Activated CD4-positive, alpha-beta T cell treated with anti-CD3 and anti-CD28 coated beads, Interleukin-2, amount 10 ng/mL, durations not matched to agents 24 days and 14 days (primary cell): ENCODE results near the gene COL7A1. TPM values are rescaled to one million over a fixed set of nuclear protein-coding genes. Genes with fewer than 3 reads are reported as not detected.
"Not testable (repeated sequence)": the region's sequence is repeated elsewhere in the genome, so short reads cannot be mapped to it uniquely, and the experiment has no call there.

ENCODE experiments used
- DNase-seq: peaks from one replicate; pipeline ENCODE4 v3.0.0; 2022
- H3K27ac Mint-ChIP-seq: one replicate; pipeline ENCODE4 v1.8.0; 2022; ENCODE audit warnings: mild to moderate bottlenecking, mixed read lengths
- H3K27me3 Mint-ChIP-seq: one replicate; pipeline ENCODE4 v1.8.0; 2022; ENCODE audit warnings: mixed read lengths
- H3K36me3 Mint-ChIP-seq: one replicate; pipeline ENCODE4 v1.8.0; 2022; ENCODE audit warnings: low read depth, mild to moderate bottlenecking, mixed read lengths
- H3K4me1 Mint-ChIP-seq: one replicate; pipeline ENCODE4 v1.8.0; 2021; ENCODE audit warnings: mixed read lengths
- H3K4me3 Mint-ChIP-seq: one replicate; pipeline ENCODE4 v1.8.0; 2022; ENCODE audit warnings: mild to moderate bottlenecking, moderate library complexity, mixed read lengths
- H3K9me3 Mint-ChIP-seq: one replicate; pipeline ENCODE4 v1.8.0; 2021; ENCODE audit warnings: mixed read lengths
- intact Hi-C: fragments of 100-400 bp; cut with micrococcal nuclease; formaldehyde crosslinking; loops from one replicate; pipeline ENCODE4 v1.15.1; 2023
- total RNA-seq: library from RNA; stranded (reverse); gene quantifications from 2 replicates; pipeline ENCODE4 v1.2.3, GENCODE V29; 2022

COL7A1 gene
- total RNA-seq, 1 donor from 2014 or later, result 0.56 TPM

DNA sequence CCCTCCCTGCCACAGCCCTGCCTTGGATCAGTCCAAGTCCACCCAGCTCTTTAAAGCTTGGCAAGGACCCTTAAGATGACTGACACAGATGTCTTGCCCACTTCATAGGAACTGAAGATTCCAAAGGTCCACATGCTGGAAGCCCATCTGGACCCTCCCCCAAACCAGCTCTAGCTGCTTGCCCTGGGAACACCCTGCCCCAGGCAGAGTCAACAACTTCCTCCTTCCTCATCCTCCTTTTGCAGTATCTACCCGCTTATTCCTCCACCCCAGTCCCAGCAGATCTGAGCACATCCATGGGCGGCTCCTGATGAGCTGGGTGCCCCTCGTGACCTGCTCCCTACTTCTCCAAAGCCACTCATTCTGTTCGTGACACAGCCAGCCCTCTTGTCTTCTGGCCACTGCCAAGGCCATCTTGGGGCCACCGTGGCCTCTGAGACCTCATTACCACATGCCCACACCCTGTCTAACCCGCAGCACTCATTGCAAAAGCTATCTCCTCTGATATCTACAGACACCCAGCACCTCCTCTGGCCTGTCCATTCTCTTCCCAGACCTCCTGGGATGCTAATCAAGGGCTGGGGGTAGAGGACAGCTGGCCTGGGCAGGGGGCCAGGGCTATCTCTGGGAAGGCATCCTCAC is 36.5 kb downstream of the COL7A1 start:
- Mint-ChIP-seq H3K4me3 (peak overlapping the region; percentile 36), H3K9me3 (no peaks in the 10 kb centered on the region), H3K4me1 (peaks cover 45% of the 10 kb centered on the region), H3K27me3 (no peaks in the 10 kb centered on the region), H3K36me3 (peaks cover 11% of the 10 kb centered on the region), H3K27ac (peak overlapping the region; percentile 61)
- no peak for DNase-seq
- intact Hi-C loops, result loop anchor here (1.0 to 5.0 kb wide), 3 partner anchors 51 to 318 kb away; partner anchors contain the start of genes SLC26A6 and ZNF589

DNA sequence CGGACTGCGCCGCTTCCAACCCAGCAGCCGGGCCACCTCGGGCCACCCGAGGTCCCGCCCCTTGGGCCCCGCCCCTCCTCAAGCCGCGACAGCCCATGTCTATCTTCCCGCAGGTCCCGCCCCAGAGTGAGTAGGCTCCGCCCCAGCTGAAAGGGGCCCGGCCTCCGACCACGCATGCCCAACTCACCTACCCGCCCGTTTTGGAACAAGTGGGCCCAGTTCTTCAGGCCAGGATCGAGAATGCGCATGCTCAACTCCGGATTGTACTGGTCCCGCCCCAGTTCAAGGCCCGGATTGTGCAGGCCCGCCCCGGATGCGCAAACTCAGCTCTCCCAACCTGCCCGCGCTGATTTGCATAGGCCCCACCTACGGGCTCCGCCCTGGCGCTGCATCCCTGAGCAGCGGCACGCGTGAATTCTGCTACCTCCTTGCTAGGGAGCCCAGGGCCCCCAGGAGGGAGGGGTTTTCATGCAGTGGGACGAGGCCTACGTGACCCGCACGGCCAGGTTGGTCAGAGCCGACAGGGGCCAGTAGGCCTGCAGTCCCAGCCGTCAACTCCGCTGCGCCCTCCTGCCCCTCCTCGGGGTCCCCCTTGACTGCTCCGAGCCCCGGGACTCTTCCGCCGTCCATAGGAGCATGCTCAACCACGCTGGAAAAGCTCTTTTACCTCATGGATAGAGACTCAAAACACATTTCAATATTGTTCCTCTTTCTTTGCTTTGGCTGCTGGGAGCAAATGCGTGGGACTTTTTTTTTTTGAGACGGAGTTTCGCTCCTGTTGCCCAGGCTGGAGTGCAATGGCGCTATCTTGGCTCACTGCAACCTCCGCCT is 38.1 kb downstream of the COL7A1 start, which contains the start of gene PFKFB4:
Gene PFKFB4 (minus strand): TSS at position 8 of the 831 bp plus-strand sequence. CDS start 26 bp downstream, outside the sequence.
- intact Hi-C loops, result loop anchor here (1.0 to 5.0 kb wide), 8 partner anchors 50 to 369 kb away; partner anchors contain the start of genes CCDC51, CDC25A, NME6 and TMA7
- DNase-seq, result peak; percentile 100
- no peaks in the 10 kb centered on the region for H3K9me3 Mint-ChIP-seq
- H3K36me3 Mint-ChIP-seq, result peaks cover 18% of the 10 kb centered on the region
- peaks cover 48% of the 10 kb centered on the region for H3K4me1 Mint-ChIP-seq
- H3K27ac Mint-ChIP-seq, result peak within 1 kb of the TSS; percentile 97
- peak within 1 kb of the TSS; percentile 93 for H3K4me3 Mint-ChIP-seq
- no peaks in the 10 kb centered on the region for H3K27me3 Mint-ChIP-seq

DNA sequence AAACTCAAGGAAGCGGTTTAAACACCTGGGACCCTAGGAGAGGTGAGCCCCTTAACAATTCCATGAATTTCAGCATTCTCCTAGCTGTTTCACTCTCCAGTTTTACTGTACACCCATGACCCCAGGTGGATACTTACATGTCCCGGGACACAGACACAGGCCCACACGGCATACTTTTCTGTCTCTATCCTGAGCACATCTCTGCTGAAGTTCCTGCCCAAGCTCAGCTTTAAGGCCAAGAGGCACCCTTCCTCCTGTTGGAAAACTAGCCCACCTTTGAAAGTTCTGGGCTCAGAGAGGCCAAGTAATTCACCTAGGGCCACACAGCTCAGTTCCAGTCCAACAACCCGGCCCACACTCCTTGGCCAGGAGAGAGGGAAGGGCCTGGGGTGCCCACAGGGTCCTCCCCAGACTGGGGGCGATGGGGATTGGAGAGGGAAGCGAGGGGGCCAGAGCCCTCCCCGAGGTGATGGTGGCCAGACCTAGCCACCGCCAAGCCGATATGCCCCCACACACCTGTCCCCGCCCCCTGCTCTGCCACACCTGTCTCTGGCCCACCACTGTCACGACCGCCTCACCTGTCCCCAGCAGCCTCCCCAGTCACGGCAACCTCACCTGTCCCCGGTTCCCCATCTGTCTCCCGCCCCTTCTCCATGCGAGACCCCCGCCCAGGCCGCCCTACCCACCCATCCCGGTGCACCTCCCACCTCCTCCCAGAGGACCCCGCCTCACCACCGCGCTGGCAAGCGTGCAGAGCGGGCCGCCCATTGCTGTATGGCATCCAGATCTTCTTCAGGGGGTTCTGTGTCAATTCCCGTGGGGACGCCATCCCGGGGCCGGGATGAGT is 39.0 kb downstream of the COL7A1 start:
- peak; percentile 70 for DNase-seq
- peak overlapping the region; percentile 93 for H3K4me3 Mint-ChIP-seq
- H3K4me1 Mint-ChIP-seq, result peaks cover 46% of the 10 kb centered on the region
- intact Hi-C loops, result loop anchor here (2.0 to 5.0 kb wide), 4 partner anchors 49 to 287 kb away; partner anchors contain the start of genes CCDC51 and TMA7
- peak overlapping the region; percentile 97 for H3K27ac Mint-ChIP-seq
- H3K27me3 Mint-ChIP-seq, result no peaks in the 10 kb centered on the region
- H3K9me3 Mint-ChIP-seq, result no peaks in the 10 kb centered on the region
- H3K36me3 Mint-ChIP-seq, result peaks cover 18% of the 10 kb centered on the region

DNA sequence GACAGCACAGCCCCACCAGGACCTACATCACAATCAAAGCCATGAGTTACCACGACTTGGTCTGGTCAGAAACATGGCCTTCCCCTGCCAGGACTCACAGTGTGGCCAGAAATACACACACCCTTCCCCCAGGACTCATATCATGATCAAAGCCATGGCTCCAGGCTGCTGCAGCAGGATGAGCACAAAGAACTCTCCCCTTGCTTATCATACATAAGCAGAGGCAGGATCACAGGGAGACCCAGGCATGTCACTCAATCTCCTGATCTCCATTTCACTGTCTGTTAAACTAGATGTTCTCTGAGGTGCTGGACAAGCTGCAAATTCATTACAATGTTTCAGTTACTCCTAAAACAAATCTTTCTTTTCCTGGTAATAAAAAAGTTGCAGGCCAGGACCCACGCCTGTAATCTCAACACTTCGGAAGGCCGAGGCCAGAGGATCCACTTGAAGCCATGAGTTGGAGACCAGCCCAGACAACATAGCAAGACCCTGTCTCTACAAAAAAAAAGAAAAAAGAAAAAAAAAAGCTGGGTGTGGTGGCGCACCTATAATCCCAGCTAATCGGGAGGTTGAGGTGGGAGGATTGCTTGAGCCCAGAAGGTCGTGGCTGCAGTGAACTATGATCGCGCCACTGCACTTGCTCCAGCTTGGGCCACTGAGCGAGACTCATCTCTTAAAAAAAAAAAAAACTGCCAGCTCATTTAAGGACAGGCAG is 39.7 kb downstream of the COL7A1 start:
- peaks cover 24% of the 10 kb centered on the region for H3K36me3 Mint-ChIP-seq
- H3K27ac Mint-ChIP-seq, result peak overlapping the region; percentile 63
- no peaks in the 10 kb centered on the region for H3K9me3 Mint-ChIP-seq
- intact Hi-C loops, result loop anchor here (5.0 kb wide), 1 partner anchor 48 kb away; no protein-coding TSS in a partner anchor
- peak overlapping the region; percentile 93 for H3K4me3 Mint-ChIP-seq
- no peaks in the 10 kb centered on the region for H3K27me3 Mint-ChIP-seq
- DNase-seq, result no peak
- H3K4me1 Mint-ChIP-seq, result peaks cover 51% of the 10 kb centered on the region

DNA sequence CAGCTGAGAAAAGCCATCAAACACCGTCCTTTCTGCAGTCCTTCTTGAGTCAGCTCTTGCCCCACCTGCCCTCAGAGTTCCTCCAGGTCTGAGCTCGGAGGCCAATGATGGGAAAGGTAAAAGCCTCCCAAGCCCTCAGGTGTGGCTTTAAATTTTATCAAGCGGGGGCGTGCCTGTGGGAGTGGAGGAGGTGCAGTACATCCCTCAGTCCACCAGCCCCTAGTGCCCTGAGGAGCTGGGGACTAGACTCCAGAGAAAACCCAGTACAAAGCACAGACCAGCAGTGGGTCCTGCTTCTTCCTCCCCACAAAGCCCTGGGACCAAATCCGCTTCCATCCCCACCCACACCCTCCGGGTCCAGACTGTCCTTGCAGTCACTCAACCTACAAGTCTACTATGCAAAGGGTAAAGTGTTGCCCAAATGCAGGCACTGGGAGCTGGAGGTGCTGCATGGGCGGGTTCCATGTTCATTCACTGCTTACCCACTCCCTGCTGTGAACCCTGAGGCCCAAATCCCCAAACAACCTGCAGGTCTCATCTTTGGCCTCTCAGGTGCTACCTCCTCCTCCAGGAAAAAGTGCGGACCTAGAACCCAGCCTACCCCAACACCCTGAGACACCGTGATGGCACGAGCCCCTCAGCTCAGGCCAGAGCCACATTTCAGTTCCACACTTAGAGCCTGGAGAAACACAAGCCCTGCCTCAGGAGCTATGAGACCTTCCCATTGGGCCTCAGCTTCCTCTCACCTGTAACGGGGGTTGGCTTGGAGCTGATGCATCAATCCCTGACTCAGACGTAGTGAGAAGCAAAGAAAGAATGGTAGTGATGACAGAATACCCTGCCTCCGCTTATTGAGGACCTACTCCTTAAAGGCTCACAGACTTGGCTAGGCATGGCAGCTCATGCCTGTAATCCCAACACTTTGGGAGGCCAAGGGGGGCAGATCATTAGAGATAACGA is 41.0 kb downstream of the COL7A1 start:
- intact Hi-C loops, result no loop called here
- no peak for DNase-seq
- Mint-ChIP-seq H3K9me3 (no peaks in the 10 kb centered on the region), H3K27me3 (no peaks in the 10 kb centered on the region), H3K4me3 (peak overlapping the region; percentile 93), H3K36me3 (peaks cover 28% of the 10 kb centered on the region), H3K4me1 (peaks cover 48% of the 10 kb centered on the region), H3K27ac (no peak overlapping the region)

DNA sequence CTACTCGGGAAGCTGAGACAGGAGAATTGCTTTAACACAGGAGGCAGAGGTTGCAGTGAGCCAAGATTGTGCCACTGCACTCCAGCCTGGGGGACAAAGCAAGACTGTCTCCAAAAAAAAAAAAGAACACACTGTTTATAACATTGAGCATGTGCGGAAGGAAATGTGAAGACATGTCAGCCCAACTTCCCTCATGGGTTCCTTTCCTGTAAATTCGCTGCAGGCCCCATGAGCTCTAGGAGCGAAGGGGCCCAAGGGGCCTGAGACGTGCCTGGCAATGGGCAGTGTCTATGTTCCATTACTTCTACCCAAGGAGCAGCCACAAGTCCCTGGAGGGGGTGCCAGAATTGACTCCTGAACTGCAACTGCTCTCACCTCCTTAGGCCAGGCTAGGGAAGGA is 41.8 kb downstream of the COL7A1 start:
- H3K27me3 Mint-ChIP-seq, result no peaks in the 10 kb centered on the region
- H3K9me3 Mint-ChIP-seq, result no peaks in the 10 kb centered on the region
- peak overlapping the region; percentile 15 for H3K4me3 Mint-ChIP-seq
- no peak for DNase-seq
- H3K4me1 Mint-ChIP-seq, result peaks cover 45% of the 10 kb centered on the region
- intact Hi-C loops, result no loop called here
- H3K27ac Mint-ChIP-seq, result no peak overlapping the region
- H3K36me3 Mint-ChIP-seq, result peaks cover 32% of the 10 kb centered on the region

DNA sequence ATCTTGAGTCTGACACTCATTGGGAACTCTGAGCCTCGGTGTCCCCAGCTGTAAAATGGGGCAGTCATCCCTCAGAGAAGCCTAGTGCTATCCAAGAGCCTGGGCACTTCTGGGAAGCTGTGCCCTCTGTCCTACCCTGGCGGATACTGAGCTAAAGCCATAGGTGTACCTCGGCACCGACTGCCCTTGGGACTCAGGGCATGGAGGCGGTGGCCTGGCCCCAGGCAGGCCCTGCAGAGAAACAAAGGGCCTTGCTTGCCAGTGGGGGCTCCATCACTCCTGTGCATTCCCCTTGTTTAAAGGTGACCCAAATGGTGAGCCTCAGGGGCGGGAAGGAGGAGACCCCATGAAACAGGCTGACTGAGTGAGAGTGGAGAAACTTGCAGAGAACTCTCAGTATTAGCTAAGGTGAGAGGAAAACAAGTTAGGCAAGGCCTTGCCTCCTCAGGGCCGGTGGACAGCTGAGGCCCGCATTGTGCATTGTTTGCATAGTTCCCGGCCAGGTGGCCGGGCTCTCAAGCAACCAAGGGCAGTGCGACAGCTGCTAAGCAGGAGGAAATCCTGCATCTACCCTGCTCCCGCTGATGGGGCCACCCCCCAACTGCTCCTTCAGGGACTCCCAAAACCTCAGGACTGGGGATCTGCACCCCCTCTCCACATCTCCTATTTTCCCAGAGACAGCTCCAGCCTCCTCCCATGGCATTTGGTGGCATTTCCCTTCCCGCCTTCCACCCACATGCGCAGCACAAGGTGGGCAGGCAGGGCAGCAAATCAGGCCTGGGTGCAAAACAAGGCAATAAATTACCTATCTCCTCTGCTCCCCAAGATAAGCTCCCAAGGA is 42.8 kb downstream of the COL7A1 start:
- H3K4me1 Mint-ChIP-seq, result peaks cover 42% of the 10 kb centered on the region
- H3K9me3 Mint-ChIP-seq, result no peaks in the 10 kb centered on the region
- peaks cover 39% of the 10 kb centered on the region for H3K36me3 Mint-ChIP-seq
- no peaks in the 10 kb centered on the region for H3K27me3 Mint-ChIP-seq
- DNase-seq, result no peak
- H3K4me3 Mint-ChIP-seq, result no peak overlapping the region
- H3K27ac Mint-ChIP-seq, result no peak overlapping the region
- intact Hi-C loops, result no loop called here

DNA sequence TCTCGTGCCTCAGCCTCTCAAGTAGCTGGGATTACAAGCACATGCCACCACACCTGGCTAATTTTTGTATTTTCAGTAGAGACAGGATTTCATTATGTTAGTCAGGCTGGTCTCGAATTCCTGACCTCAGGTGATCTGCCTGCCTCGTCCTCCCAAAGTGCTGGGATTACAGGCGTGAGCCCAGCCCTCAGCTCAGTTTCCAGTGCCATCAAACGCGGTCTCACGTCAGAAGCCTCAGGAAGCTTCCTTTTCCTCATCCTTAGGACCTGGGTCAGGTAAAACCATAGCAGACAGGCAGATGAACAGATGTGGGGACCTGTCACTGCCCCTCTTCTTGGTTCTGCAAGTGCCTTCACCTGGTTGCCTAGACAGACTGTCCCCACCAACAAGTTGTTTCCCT is 43.5 kb downstream of the COL7A1 start:
- Mint-ChIP-seq H3K4me1 (peaks cover 42% of the 10 kb centered on the region), H3K36me3 (peaks cover 46% of the 10 kb centered on the region)
- H3K4me3 Mint-ChIP-seq, H3K27me3 Mint-ChIP-seq, H3K27ac Mint-ChIP-seq, intact Hi-C loops, DNase-seq, H3K9me3 Mint-ChIP-seq: not testable (repeated sequence)

DNA sequence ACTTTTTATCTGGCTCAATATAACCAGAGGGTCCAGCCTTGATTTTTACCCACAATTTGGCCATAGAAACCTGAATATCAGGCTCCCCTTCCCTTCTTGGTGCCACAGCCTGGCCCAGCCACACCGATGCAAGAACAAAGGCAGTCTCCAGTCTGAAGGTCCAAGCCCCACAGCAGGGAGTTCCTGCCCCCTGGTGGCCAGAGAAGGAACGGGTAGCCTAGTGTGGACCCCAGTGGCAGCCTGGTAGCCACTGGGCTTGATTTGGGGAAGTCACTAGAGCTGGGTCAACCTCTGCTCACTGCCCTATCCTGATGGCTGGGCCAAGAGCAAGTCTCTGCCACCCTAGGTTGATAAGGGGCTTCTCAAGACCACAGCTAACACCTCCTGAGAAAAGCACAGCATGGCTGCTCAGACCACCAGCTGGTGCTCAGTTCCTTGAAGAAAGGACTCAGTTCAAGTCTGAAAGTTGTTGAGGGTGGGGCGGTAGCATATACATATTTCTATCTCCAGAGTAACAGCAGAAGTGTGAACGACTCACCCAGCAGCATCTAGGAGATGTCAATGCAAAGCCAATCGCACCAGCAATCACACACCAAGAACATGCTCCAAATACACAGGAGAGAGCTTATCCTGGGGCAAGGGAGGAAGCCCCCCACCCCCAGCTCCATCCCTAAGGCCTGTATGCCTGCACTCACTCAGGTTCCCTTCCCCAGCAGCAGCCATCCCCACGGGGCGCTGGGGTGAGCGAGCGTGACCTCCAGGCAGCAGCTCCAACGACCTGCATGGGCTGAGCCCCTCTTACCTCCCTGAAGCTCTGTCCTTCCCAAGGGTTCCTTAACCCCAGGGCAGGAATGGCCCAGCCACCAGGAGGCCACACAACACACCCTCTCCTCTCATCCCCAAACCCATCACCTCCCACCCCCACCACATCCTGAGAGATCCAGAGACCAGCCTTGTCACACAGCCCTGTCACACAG is 46.1 kb downstream of the COL7A1 start:
- no peak overlapping the region for H3K4me3 Mint-ChIP-seq
- peak; percentile 95 for DNase-seq
- H3K36me3 Mint-ChIP-seq, result peaks cover 55% of the 10 kb centered on the region
- intact Hi-C loops, result loop anchor here (1.0 to 2.0 kb wide), 4 partner anchors 83 to 276 kb away; partner anchors contain the start of genes CCDC51 and TMA7
- peak overlapping the region; percentile 37 for H3K27ac Mint-ChIP-seq
- H3K4me1 Mint-ChIP-seq, result peaks cover 24% of the 10 kb centered on the region
- no peaks in the 10 kb centered on the region for H3K9me3 Mint-ChIP-seq
- H3K27me3 Mint-ChIP-seq, result no peaks in the 10 kb centered on the region

DNA sequence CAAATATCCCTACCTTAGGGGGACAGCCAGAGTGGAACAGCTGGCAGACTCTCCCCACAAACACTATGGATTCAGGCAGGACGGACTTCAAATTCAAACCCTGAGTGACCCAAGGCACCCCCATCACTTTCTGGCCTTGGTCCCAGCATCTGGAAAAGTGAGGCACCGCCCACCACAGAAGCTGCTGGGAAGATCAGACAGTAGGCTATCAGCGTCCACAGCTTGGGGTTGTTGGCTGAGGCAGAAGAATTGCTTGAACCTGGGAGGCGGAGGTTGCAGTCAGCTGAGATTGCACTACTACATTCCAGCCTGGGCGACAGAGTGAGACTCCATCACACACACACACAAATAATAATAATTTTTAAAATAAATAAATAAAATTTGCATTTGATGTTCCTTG is 47.0 kb downstream of the COL7A1 start:
- Mint-ChIP-seq H3K9me3 (no peaks in the 10 kb centered on the region), H3K27ac (no peak overlapping the region), H3K4me1 (peaks cover 17% of the 10 kb centered on the region), H3K27me3 (no peaks in the 10 kb centered on the region), H3K4me3 (no peak overlapping the region), H3K36me3 (peaks cover 52% of the 10 kb centered on the region)
- intact Hi-C loops, result loop anchor here (1.0 to 2.0 kb wide), 4 partner anchors 82 to 275 kb away; partner anchors contain the start of genes CCDC51 and TMA7
- DNase-seq, result no peak
